T-cell (primary cell): ENCODE measurements around the gene TBC1D25. TPM values are rescaled to one million over a fixed set of nuclear protein-coding genes. Genes with fewer than 3 reads are reported as not detected.

ENCODE experiments used
- ATAC-seq, 4 experiments: fragments of 200-7000 bp in 3 of 4; fragments of 150-1000 bp in 1 of 4; cut with Tn5 transposase; replicated peaks in 1 of 4; 1 replicate in 3 of 4; 2 replicates in 1 of 4; pipeline ENCODE4 v1.10.0; 2021; ENCODE audit warnings: moderate library complexity in 3 of 4, mild to moderate bottlenecking in 2 of 4, moderate number of reproducible peaks in 1 of 4
- CTCF ChIA-PET, 2 donors: fragments of 300-600 bp; sonication (Branson Sonifier 250); formaldehyde crosslinking; loops; one replicate each; lab custom pipeline; 2022; ENCODE audit warnings: antibody characterized with exemption in 2 of 2; lab: Charles Lee
- POLR2A ChIA-PET, 2 donors: fragments of 300-600 bp; sonication (Branson Sonifier 250); formaldehyde crosslinking; loops; one replicate each; lab custom pipeline; 2022; ENCODE audit warnings: antibody characterized with exemption in 2 of 2; lab: Charles Lee
- DNase-seq, 35 experiments: peaks; one replicate each; pipeline versions ENCODE4 v3.0.0 to v3.0.0-alpha.2; 2013 to 2023
- H3K27ac ChIP-seq: one replicate; pipeline ENCODE4 v1.5.1; 2013; ENCODE audit warnings: low read length
- H3K27me3 ChIP-seq, 2 experiments: replicated peaks in 1 of 2; 1 replicate in 1 of 2; 2 replicates in 1 of 2; pipeline versions ENCODE4 v1.6.1 to v1.7.0; 2013; ENCODE audit warnings: low read length in 1 of 2, mixed read lengths in 1 of 2; ENCODE audit not compliant: control insufficient read depth in 2 of 2, insufficient read depth in 2 of 2; ENCODE audit errors: extremely low read depth in 1 of 2
- H3K36me3 ChIP-seq, 2 donors: 1 replicate in 1 of 2; 2 replicates in 1 of 2; pipeline versions ENCODE4 v1.6.1 to v1.7.0; 2013; ENCODE audit warnings: low read length in 1 of 2; ENCODE audit not compliant: control insufficient read depth in 2 of 2, insufficient read depth in 1 of 2; ENCODE audit errors: extremely low read depth in 1 of 2
- H3K4me1 ChIP-seq, 2 experiments: 1 replicate in 1 of 2; 2 replicates in 1 of 2; pipeline versions ENCODE4 v1.6.1 to v1.7.0; 2013; ENCODE audit warnings: low read length in 2 of 2, mixed read lengths in 1 of 2; ENCODE audit not compliant: insufficient read depth in 2 of 2, control insufficient read depth in 1 of 2; ENCODE audit errors: extremely low read depth in 1 of 2
- H3K4me3 ChIP-seq, 2 donors: 1 replicate in 1 of 2; 2 replicates in 1 of 2; pipeline versions ENCODE4 v1.5.1 to v1.7.0; 2013; ENCODE audit warnings: mild to moderate bottlenecking in 2 of 2, low read length in 1 of 2, moderate library complexity in 1 of 2; ENCODE audit not compliant: control insufficient read depth in 1 of 2; ENCODE audit errors: extremely low read depth in 1 of 2
- H3K9me3 ChIP-seq: 2 replicates; pipeline ENCODE4 v1.7.0; 2013
- H3K27ac Mint-ChIP-seq, 2 donors: one replicate each; pipeline ENCODE4 v1.8.0; 2020 to 2021; ENCODE audit warnings: mild to moderate bottlenecking in 2 of 2, mixed read lengths in 2 of 2
- H3K27me3 Mint-ChIP-seq, 2 donors: one replicate each; pipeline ENCODE4 v1.8.0; 2021 to 2022; ENCODE audit warnings: mixed read lengths in 2 of 2
- H3K36me3 Mint-ChIP-seq: one replicate; pipeline ENCODE4 v1.8.0; 2021; ENCODE audit warnings: mixed read lengths
- H3K4me1 Mint-ChIP-seq, 3 donors: one replicate each; pipeline ENCODE4 v1.8.0; 2020 to 2022; ENCODE audit warnings: mixed read lengths in 3 of 3, mild to moderate bottlenecking in 1 of 3
- H3K4me3 Mint-ChIP-seq, 3 donors: one replicate each; pipeline ENCODE4 v1.8.0; 2020 to 2022; ENCODE audit warnings: mild to moderate bottlenecking in 3 of 3, mixed read lengths in 3 of 3, moderate library complexity in 3 of 3
- H3K9me3 Mint-ChIP-seq, 3 donors: one replicate each; pipeline ENCODE4 v1.8.0; 2020 to 2022; ENCODE audit warnings: mixed read lengths in 3 of 3
- WGBS: methylation state at CpG from one replicate; pipeline ENCODE4 v1.1.5; 2013; ENCODE audit warnings: missing lambda C conversion rate; ENCODE audit not compliant: insufficient coverage; 5-methylcytosine and 5-hydroxymethylcytosine counted together
- total RNA-seq, 35 experiments: library from RNA in 6 of 35; stranded (reverse) in 6 of 35; fragments of 120-200 nt in 1 of 35; gene quantifications; one replicate each; pipeline versions ENCODE4 v1.2.1 to v1.2.4 and lab custom pipeline; 2013 to 2026

Gene TBC1D25
- total RNA-seq, 5 donors from 2014 or later (not counting 1 experiment from before 2014, with no cell fraction given), result 27.0 to 30.6 (median 29.5) TPM

- no peak overlapping the region for H3K27ac ChIP-seq
- H3K27ac Mint-ChIP-seq, result no peak overlapping the region
- CTCF ChIA-PET, result no interaction called here
These were observed 50.1 kb downstream of the TBC1D25 start for GRCh38 chrX:48589482-48590162.

GRCh38 chrX:48590203-48591103 is 50.9 kb downstream of the TBC1D25 start:
- Mint-ChIP-seq H3K36me3 (no peaks in the 10 kb centered on the region), H3K27ac (no peak overlapping the region), H3K4me3 (no peak overlapping the region), H3K9me3 (no peaks in the 10 kb centered on the region), H3K4me1 (no peaks in the 10 kb centered on the region), H3K27me3 (peaks cover 0 to 5% of the 10 kb centered on the region in 2 donors)
- Histone ChIP-seq H3K4me1 (no peaks in the 10 kb centered on the region), H3K36me3 (no peaks in the 10 kb centered on the region), H3K9me3 (no peaks in the 10 kb centered on the region), H3K27me3 (peaks cover 0 to 3% of the 10 kb centered on the region in 2 experiments), H3K4me3 (no peak overlapping the region), H3K27ac (no peak overlapping the region)
- ChIA-PET POLR2A (no interaction called here), CTCF (no interaction called here)
- WGBS, result 86% methylated on average over 4 of the region's 21 CpGs
- ATAC-seq (no peak), DNase-seq (no peak)

More at GRCh38 chrX:48589482-48590162, 50.1 kb downstream of the TBC1D25 start:
- WGBS, result 81% methylated on average over 4 of the region's 13 CpGs
- peaks cover 0 to 3% of the 10 kb centered on the region in 2 experiments for H3K27me3 ChIP-seq
- H3K4me3 ChIP-seq, result no peak overlapping the region
- Mint-ChIP-seq H3K27me3 (peaks cover 0 to 5% of the 10 kb centered on the region in 2 donors), H3K36me3 (no peaks in the 10 kb centered on the region), H3K4me1 (no peaks in the 10 kb centered on the region), H3K9me3 (no peaks in the 10 kb centered on the region), H3K4me3 (no peak overlapping the region)
- POLR2A ChIA-PET, result no interaction called here
- no peaks in the 10 kb centered on the region for H3K36me3 ChIP-seq
- DNase-seq (no peak), ATAC-seq (no peak)
- no peaks in the 10 kb centered on the region for H3K4me1 ChIP-seq
- H3K9me3 ChIP-seq, result no peaks in the 10 kb centered on the region

GRCh38 chrX:48591255-48591791 is 51.8 kb downstream of the TBC1D25 start:
- CTCF ChIA-PET, result no interaction called here
- no peak overlapping the region for H3K4me3 Mint-ChIP-seq
- WGBS, result 56% methylated on average over 4 of the region's 9 CpGs
- no peak overlapping the region for H3K4me3 ChIP-seq
- H3K27ac ChIP-seq, result no peak overlapping the region
- no peaks in the 10 kb centered on the region for H3K36me3 ChIP-seq
- H3K27me3 ChIP-seq, result peaks cover 0 to 3% of the 10 kb centered on the region in 2 experiments
- no peaks in the 10 kb centered on the region for H3K9me3 Mint-ChIP-seq
- H3K4me1 ChIP-seq, result no peaks in the 10 kb centered on the region
- POLR2A ChIA-PET, result no interaction called here
- peaks cover 0 to 5% of the 10 kb centered on the region in 2 donors for H3K27me3 Mint-ChIP-seq
- no peak overlapping the region for H3K27ac Mint-ChIP-seq
- no peak for ATAC-seq
- no peaks in the 10 kb centered on the region for H3K4me1 Mint-ChIP-seq
- no peaks in the 10 kb centered on the region for H3K9me3 ChIP-seq
- H3K36me3 Mint-ChIP-seq, result no peaks in the 10 kb centered on the region
- no peak for DNase-seq

- peaks cover 0 to 4% of the 10 kb centered on the region in 2 experiments for H3K4me1 ChIP-seq
- no peak overlapping the region for H3K4me3 ChIP-seq
- no CpG with 5 or more reads among the region's 5 CpGs for WGBS
- ChIA-PET POLR2A (no interaction called here), CTCF (no interaction called here)
- no peaks in the 10 kb centered on the region for H3K36me3 Mint-ChIP-seq
- H3K27me3 ChIP-seq, result peaks cover 0 to 3% of the 10 kb centered on the region in 2 experiments
- peaks cover 0 to 5% of the 10 kb centered on the region in 2 donors for H3K27me3 Mint-ChIP-seq
- no peak for DNase-seq
- no peaks in the 10 kb centered on the region for H3K9me3 ChIP-seq
- H3K27ac ChIP-seq, result no peak overlapping the region
- no peaks in the 10 kb centered on the region for H3K36me3 ChIP-seq
- H3K27ac Mint-ChIP-seq, result no peak overlapping the region
- no peak for ATAC-seq
- peaks cover 5 to 7% (median 6%) of the 10 kb centered on the region in 3 donors for H3K4me1 Mint-ChIP-seq
- H3K9me3 Mint-ChIP-seq, result no peaks in the 10 kb centered on the region
- no peak overlapping the region for H3K4me3 Mint-ChIP-seq
These were observed 53.5 kb downstream of the TBC1D25 start for GRCh38 chrX:48592971-48593370.

- Histone ChIP-seq H3K4me1 (peaks cover 0 to 16% of the 10 kb centered on the region in 2 experiments), H3K27me3 (peaks cover 0 to 3% of the 10 kb centered on the region in 2 experiments), H3K4me3 (no peak overlapping the region), H3K36me3 (peaks cover 0 to 16% of the 10 kb centered on the region in 2 donors), H3K9me3 (no peaks in the 10 kb centered on the region), H3K27ac (no peak overlapping the region)
- ChIA-PET POLR2A (interaction anchor here in 1 of 2 donors (0.8 to 1.2 kb wide), 2 partner anchors 17 to 64 kb away, joined by 6 read pairs; no protein-coding TSS in a partner anchor), CTCF (no interaction called here)
- no peak overlapping the region for H3K27ac Mint-ChIP-seq
- no peaks in the 10 kb centered on the region for H3K36me3 Mint-ChIP-seq
- ATAC-seq (no peak), DNase-seq (no peak)
- no peaks in the 10 kb centered on the region for H3K9me3 Mint-ChIP-seq
- H3K4me1 Mint-ChIP-seq, result peaks cover 10 to 15% (median 14%) of the 10 kb centered on the region in 3 donors
- no peak overlapping the region for H3K4me3 Mint-ChIP-seq
- WGBS, result no CpG with 5 or more reads among the region's 2 CpGs
- no peaks in the 10 kb centered on the region for H3K27me3 Mint-ChIP-seq
These were observed 56.4 kb downstream of the TBC1D25 start for GRCh38 chrX:48595929-48596328.
